ENCODE results near the gene GP5.
A peak's percentile ranks its signal among the peaks of the same experiment; 100 is the strongest.

Gene GP5

GRCh38 chr3:194389269-194389668 is 9.8 kb downstream of the GP5 start:
- Histone ChIP-seq H3K36me3 (no peaks in the 10 kb centered on the region), H3K9me3 (peaks cover 65% of the 10 kb centered on the region), H3K9ac (no peak overlapping the region), H3K4me3 (no peak overlapping the region), H3K27ac (no peak overlapping the region), H3K4me1 (peaks cover 1% of the 10 kb centered on the region; the same call in 1 of the 2 replicates), H3K4me2 (no peak overlapping the region), H3K27me3 (no peaks in the 10 kb centered on the region), H4K20me1 (no peaks in the 10 kb centered on the region)
- no peak for TF ChIP-seq Cebpa-rat (IDR thresholded peaks at IDR 0.05)

GRCh38 chr3:194387926-194388418 is 11.1 kb downstream of the GP5 start:
- Histone ChIP-seq H3K4me2 (no peak overlapping the region), H3K9me3 (peaks cover 65% of the 10 kb centered on the region), H3K9ac (no peak overlapping the region), H3K4me3 (no peak overlapping the region), H4K20me1 (no peaks in the 10 kb centered on the region), H3K36me3 (no peaks in the 10 kb centered on the region), H3K4me1 (peaks cover 5% of the 10 kb centered on the region), H3K27me3 (no peaks in the 10 kb centered on the region), H3K27ac (no peak overlapping the region)
- TF ChIP-seq Cebpa-rat (IDR thresholded peaks at IDR 0.05), result no peak

- peaks cover 12% of the 10 kb centered on the region for H3K4me1 ChIP-seq
- TF ChIP-seq Cebpa-rat (IDR thresholded peaks at IDR 0.05), result no peak
- H3K9ac ChIP-seq, result no peak overlapping the region
- no peak overlapping the region for H3K4me3 ChIP-seq
- H4K20me1 ChIP-seq, result no peaks in the 10 kb centered on the region
- no peak overlapping the region for H3K4me2 ChIP-seq
- H3K36me3 ChIP-seq, result no peaks in the 10 kb centered on the region
- H3K9me3 ChIP-seq, result peaks cover 61% of the 10 kb centered on the region
- no peaks in the 10 kb centered on the region for H3K27me3 ChIP-seq
- H3K27ac ChIP-seq, result no peak overlapping the region
Measured at GRCh38 chr3:194387276-194387675, 11.8 kb downstream of the GP5 start.

- H3K4me3 ChIP-seq, result no peak overlapping the region
- H3K9me3 ChIP-seq, result peaks cover 55% of the 10 kb centered on the region
- H3K9ac ChIP-seq, result no peak overlapping the region
- H3K36me3 ChIP-seq, result no peaks in the 10 kb centered on the region
- no peak overlapping the region for H3K27ac ChIP-seq
- peaks cover 13% of the 10 kb centered on the region for H3K4me1 ChIP-seq
- H4K20me1 ChIP-seq, result no peaks in the 10 kb centered on the region
- TF ChIP-seq Cebpa-rat (IDR thresholded peaks at IDR 0.05), result no peak
- H3K4me2 ChIP-seq, result no peak overlapping the region
- H3K27me3 ChIP-seq, result no peaks in the 10 kb centered on the region
Measured at GRCh38 chr3:194386648-194387047, 12.4 kb downstream of the GP5 start.

GRCh38 chr3:194386066-194386465 is 13.0 kb downstream of the GP5 start:
- Histone ChIP-seq H3K27me3 (no peaks in the 10 kb centered on the region), H3K27ac (no peak overlapping the region), H3K9me3 (peaks cover 49% of the 10 kb centered on the region), H3K4me2 (no peak overlapping the region), H4K20me1 (no peaks in the 10 kb centered on the region), H3K4me3 (no peak overlapping the region), H3K36me3 (no peaks in the 10 kb centered on the region), H3K4me1 (peaks cover 13% of the 10 kb centered on the region), H3K9ac (no peak overlapping the region)
- no peak for TF ChIP-seq Cebpa-rat (IDR thresholded peaks at IDR 0.05)

GRCh38 chr3:194384569-194385001 is 14.5 kb downstream of the GP5 start:
- Histone ChIP-seq H3K9me3 (peaks cover 35% of the 10 kb centered on the region), H3K36me3 (no peaks in the 10 kb centered on the region), H3K27me3 (no peaks in the 10 kb centered on the region), H4K20me1 (no peaks in the 10 kb centered on the region), H3K4me1 (peaks cover 13% of the 10 kb centered on the region), H3K9ac (no peak overlapping the region), H3K27ac (no peak overlapping the region), H3K4me2 (no peak overlapping the region), H3K4me3 (no peak overlapping the region)
- no peak for TF ChIP-seq Cebpa-rat (IDR thresholded peaks at IDR 0.05)

- peaks cover 13% of the 10 kb centered on the region for H3K4me1 ChIP-seq
- H3K27me3 ChIP-seq, result no peaks in the 10 kb centered on the region
- H3K9ac ChIP-seq, result no peak overlapping the region
- H3K4me3 ChIP-seq, result no peak overlapping the region
- H4K20me1 ChIP-seq, result no peaks in the 10 kb centered on the region
- peaks cover 31% of the 10 kb centered on the region for H3K9me3 ChIP-seq
- TF ChIP-seq Cebpa-rat (IDR thresholded peaks at IDR 0.05), result no peak
- no peak overlapping the region for H3K4me2 ChIP-seq
- H3K27ac ChIP-seq, result no peak overlapping the region
- no peaks in the 10 kb centered on the region for H3K36me3 ChIP-seq
Measured at GRCh38 chr3:194384156-194384555, 14.9 kb downstream of the GP5 start.

GRCh38 chr3:194383276-194383940 is 15.7 kb downstream of the GP5 start:
- Histone ChIP-seq H3K4me3 (no peak overlapping the region), H3K36me3 (no peaks in the 10 kb centered on the region), H3K9me3 (peaks cover 24% of the 10 kb centered on the region), H3K27ac (peak overlapping the region; percentile 12; the same call in 1 of the 2 replicates), H3K9ac (no peak overlapping the region), H3K4me1 (peaks cover 13% of the 10 kb centered on the region), H3K4me2 (peak overlapping the region; percentile 44), H4K20me1 (no peaks in the 10 kb centered on the region), H3K27me3 (no peaks in the 10 kb centered on the region)
- no peak for TF ChIP-seq Cebpa-rat (IDR thresholded peaks at IDR 0.05)

GRCh38 chr3:194382892-194383223 is 16.2 kb downstream of the GP5 start:
- Histone ChIP-seq H3K36me3 (no peaks in the 10 kb centered on the region), H3K27ac (peak overlapping the region; percentile 12; the same call in 1 of the 2 replicates), H3K9me3 (peaks cover 18% of the 10 kb centered on the region), H3K9ac (no peak overlapping the region), H3K4me2 (peak overlapping the region; percentile 44), H3K4me1 (peaks cover 13% of the 10 kb centered on the region), H3K27me3 (no peaks in the 10 kb centered on the region), H4K20me1 (no peaks in the 10 kb centered on the region), H3K4me3 (no peak overlapping the region)
- no peak for TF ChIP-seq Cebpa-rat (IDR thresholded peaks at IDR 0.05)

GRCh38 chr3:194382196-194382891 is 16.7 kb downstream of the GP5 start:
- Histone ChIP-seq H4K20me1 (no peaks in the 10 kb centered on the region), H3K27ac (0 out of 2 replicates have a peak overlapping the region, but pooled peaks have one; percentile 12), H3K4me2 (peak overlapping the region; percentile 44), H3K9ac (no peak overlapping the region), H3K4me3 (no peak overlapping the region), H3K36me3 (no peaks in the 10 kb centered on the region), H3K4me1 (peaks cover 16% of the 10 kb centered on the region), H3K9me3 (peaks cover 14% of the 10 kb centered on the region), H3K27me3 (no peaks in the 10 kb centered on the region)
- TF ChIP-seq Cebpa-rat (IDR thresholded peaks at IDR 0.05), result no peak
